Stimulated activated CD4-positive, alpha-beta T cell treated with anti-CD3 and anti-CD28 coated beads, Interleukin-4, amount 100 ng/mL, for 4 hours (primary cell): ENCODE measurements around the gene UBE3C.
"Not testable (repeated sequence)": the region's sequence is repeated elsewhere in the genome, so short reads cannot be mapped to it uniquely, and the experiment has no call there.

Experiments
- DNase-seq, 2 experiments: peaks; one replicate each; pipeline ENCODE4 v3.0.0-alpha.2; 2020

Gene UBE3C

GRCh38 chr7:157132796-157133195 lies 5.9 kb upstream of the UBE3C start:
- no peak for DNase-seq

- no peak for DNase-seq
Measured at GRCh38 chr7:157133304-157133703, 5.4 kb upstream of the UBE3C start.

GRCh38 chr7:157136372-157136771 lies 2.4 kb upstream of the UBE3C start:
- no peak for DNase-seq

GRCh38 chr7:157138101-157138423 lies 664 bp upstream of the UBE3C start:
- DNase-seq = no peak

GRCh38 chr7:157139111-157139809 lies 534 bp downstream of the UBE3C start:
- peak; percentile 51 to 53 for DNase-seq

GRCh38 chr7:157139810-157140510 lies 1.2 kb downstream of the UBE3C start:
- no peak for DNase-seq

- DNase-seq = no peak
Measured at GRCh38 chr7:157140511-157140905, 1.8 kb downstream of the UBE3C start.

- no peak for DNase-seq
Measured at GRCh38 chr7:157141525-157142060, 2.9 kb downstream of the UBE3C start.

GRCh38 chr7:157143788-157144187 lies 5.1 kb downstream of the UBE3C start:
- no peak for DNase-seq

- no peak for DNase-seq
Measured at GRCh38 chr7:157149317-157149716, 10.6 kb downstream of the UBE3C start.

GRCh38 chr7:157150882-157151281 lies 12.2 kb downstream of the UBE3C start:
- no peak for DNase-seq

- no peak for DNase-seq
Measured at GRCh38 chr7:157151626-157152339, 13.1 kb downstream of the UBE3C start.

GRCh38 chr7:157152391-157152937 lies 13.7 kb downstream of the UBE3C start:
- DNase-seq = no peak

- DNase-seq = no peak
Measured at GRCh38 chr7:157153260-157153659, 14.5 kb downstream of the UBE3C start.

GRCh38 chr7:157155959-157156358 lies 17.2 kb downstream of the UBE3C start:
- DNase-seq = no peak

GRCh38 chr7:157158400-157158799 lies 19.7 kb downstream of the UBE3C start:
- no peak for DNase-seq

GRCh38 chr7:157159537-157159936 lies 20.8 kb downstream of the UBE3C start:
- DNase-seq = not testable (repeated sequence)

GRCh38 chr7:157160433-157160832 lies 21.7 kb downstream of the UBE3C start:
- DNase-seq = no peak

GRCh38 chr7:157165987-157166386 lies 27.3 kb downstream of the UBE3C start:
- no peak for DNase-seq

- no peak for DNase-seq
Measured at GRCh38 chr7:157168571-157168970, 29.8 kb downstream of the UBE3C start.

GRCh38 chr7:157176771-157177170 lies 38.0 kb downstream of the UBE3C start:
- DNase-seq = no peak

GRCh38 chr7:157177333-157177982 lies 38.7 kb downstream of the UBE3C start:
- DNase-seq = no peak

- no peak for DNase-seq
Measured at GRCh38 chr7:157177983-157178381, 39.3 kb downstream of the UBE3C start.
